Measurements from ENCODE around the gene NPR2. TPM values are rescaled to one million over a fixed set of nuclear protein-coding genes. Genes with fewer than 3 reads are reported as not detected.

NPR2 gene
- total and polyA plus RNA-seq, 7 donors = 0.60 to 26.6 (median 20.3) TPM

GRCh38 chr9:35834260-35835215 is 43.1 kb downstream of the NPR2 start:
- TF ChIP-seq POLR2AphosphoS5 (IDR thresholded peaks at IDR 0.05) (no peak), EP300 (IDR thresholded peaks at IDR 0.05) (no peak), POLR2A (IDR thresholded peaks at IDR 0.05) (no peak)
- TF ChIP-seq, protein P1, sequence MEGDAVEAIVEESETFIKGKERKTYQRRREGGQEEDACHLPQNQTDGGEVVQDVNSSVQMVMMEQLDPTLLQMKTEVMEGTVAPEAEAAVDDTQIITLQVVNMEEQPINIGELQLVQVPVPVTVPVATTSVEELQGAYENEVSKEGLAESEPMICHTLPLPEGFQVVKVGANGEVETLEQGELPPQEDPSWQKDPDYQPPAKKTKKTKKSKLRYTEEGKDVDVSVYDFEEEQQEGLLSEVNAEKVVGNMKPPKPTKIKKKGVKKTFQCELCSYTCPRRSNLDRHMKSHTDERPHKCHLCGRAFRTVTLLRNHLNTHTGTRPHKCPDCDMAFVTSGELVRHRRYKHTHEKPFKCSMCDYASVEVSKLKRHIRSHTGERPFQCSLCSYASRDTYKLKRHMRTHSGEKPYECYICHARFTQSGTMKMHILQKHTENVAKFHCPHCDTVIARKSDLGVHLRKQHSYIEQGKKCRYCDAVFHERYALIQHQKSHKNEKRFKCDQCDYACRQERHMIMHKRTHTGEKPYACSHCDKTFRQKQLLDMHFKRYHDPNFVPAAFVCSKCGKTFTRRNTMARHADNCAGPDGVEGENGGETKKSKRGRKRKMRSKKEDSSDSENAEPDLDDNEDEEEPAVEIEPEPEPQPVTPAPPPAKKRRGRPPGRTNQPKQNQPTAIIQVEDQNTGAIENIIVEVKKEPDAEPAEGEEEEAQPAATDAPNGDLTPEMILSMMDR (IDR thresholded peaks at IDR 0.05) = no peak
- WGBS, 2 donors = 83 to 84% methylated on average over 14 of the region's 14 CpGs
- H3K4me3 ChIP-seq = no peak overlapping the region
- H3K27me3 ChIP-seq = no peaks in the 10 kb centered on the region
- H3K9me3 ChIP-seq = no peaks in the 10 kb centered on the region
- DNase-seq = peak; percentile 46
- intact Hi-C loops (cut with DNase I) = no loop called here
- peaks cover 0 to 35% (median 29%) of the 10 kb centered on the region in 4 donors for H3K4me1 ChIP-seq
- peaks cover 0 to 11% (median 0%) of the 10 kb centered on the region in 4 donors for H3K36me3 ChIP-seq
- H3K27ac ChIP-seq = peak overlapping the region in 2 of 4 donors; percentile 27 to 33

GRCh38 chr9:35835216-35835632 is 43.8 kb downstream of the NPR2 start:
- intact Hi-C loops (cut with DNase I) = no loop called here
- Histone ChIP-seq H3K36me3 (peaks cover 0 to 11% (median 0%) of the 10 kb centered on the region in 4 donors), H3K27ac (no peak overlapping the region), H3K27me3 (no peaks in the 10 kb centered on the region), H3K9me3 (no peaks in the 10 kb centered on the region), H3K4me1 (peaks cover 0 to 29% (median 22%) of the 10 kb centered on the region in 4 donors), H3K4me3 (no peak overlapping the region)
- TF ChIP-seq POLR2AphosphoS5 (IDR thresholded peaks at IDR 0.05) (no peak), POLR2A (IDR thresholded peaks at IDR 0.05) (no peak), EP300 (IDR thresholded peaks at IDR 0.05) (no peak)
- TF ChIP-seq, protein P1 (IDR thresholded peaks at IDR 0.05) = no peak
- peak; percentile 64 for DNase-seq
- WGBS, 2 donors = 69 to 86% methylated on average over 3 of the region's 3 CpGs

DNA sequence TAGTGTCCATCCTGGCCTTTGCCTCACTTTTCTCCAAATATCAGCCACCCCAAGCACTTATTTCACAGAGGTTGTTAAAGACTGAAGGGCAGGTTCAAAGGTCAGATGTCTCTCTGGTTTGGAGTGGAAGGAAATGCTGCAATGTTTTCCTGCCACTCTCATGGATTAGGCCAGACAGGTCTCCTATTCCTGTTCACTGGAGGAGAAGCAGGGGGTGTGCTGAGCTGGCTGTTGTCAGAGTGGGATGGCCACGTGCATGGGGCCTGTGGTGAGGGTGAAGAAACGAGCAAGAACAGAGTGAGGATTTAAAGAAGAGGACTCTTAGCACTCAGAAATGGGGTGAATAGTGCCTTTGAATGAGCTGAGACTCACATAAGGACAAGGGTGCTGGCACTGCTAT is 44.4 kb downstream of the NPR2 start:
- WGBS, 2 donors = 27 to 64% methylated on average over 2 of the region's 2 CpGs
- no peak overlapping the region for H3K4me3 ChIP-seq
- H3K4me1 ChIP-seq = peaks cover 0 to 23% (median 17%) of the 10 kb centered on the region in 4 donors
- no peaks in the 10 kb centered on the region for H3K9me3 ChIP-seq
- no peaks in the 10 kb centered on the region for H3K27me3 ChIP-seq
- no peak overlapping the region for H3K27ac ChIP-seq
- intact Hi-C loops (cut with DNase I) = no loop called here
- DNase-seq = no peak
- H3K36me3 ChIP-seq = peaks cover 0 to 11% (median 0%) of the 10 kb centered on the region in 4 donors
- TF ChIP-seq EP300 (IDR thresholded peaks at IDR 0.05) = no peak
- TF ChIP-seq, protein P1 (IDR thresholded peaks at IDR 0.05) = no peak
- no peak for TF ChIP-seq POLR2AphosphoS5 (IDR thresholded peaks at IDR 0.05)
- no peak for TF ChIP-seq POLR2A (IDR thresholded peaks at IDR 0.05)

GRCh38 chr9:35836595-35836994 is 45.2 kb downstream of the NPR2 start:
- peak; percentile 40 for DNase-seq
- H3K4me1 ChIP-seq = peaks cover 0 to 15% (median 11%) of the 10 kb centered on the region in 4 donors
- H3K9me3 ChIP-seq = no peaks in the 10 kb centered on the region
- TF ChIP-seq, protein P1 (IDR thresholded peaks at IDR 0.05) = no peak
- TF ChIP-seq POLR2A (IDR thresholded peaks at IDR 0.05) (no peak), EP300 (IDR thresholded peaks at IDR 0.05) (no peak), POLR2AphosphoS5 (IDR thresholded peaks at IDR 0.05) (no peak)
- H3K27me3 ChIP-seq = no peaks in the 10 kb centered on the region
- 96% methylated on average over 5 of the region's 5 CpGs for WGBS, 2 donors
- peaks cover 0 to 11% (median 0%) of the 10 kb centered on the region in 4 donors for H3K36me3 ChIP-seq
- intact Hi-C loops (cut with DNase I) = no loop called here
- no peak overlapping the region for H3K27ac ChIP-seq
- H3K4me3 ChIP-seq = no peak overlapping the region

Measured in sigmoid colon (tissue), 7 donors.